Glutamatergic neuron (in vitro differentiated cells): Measurements from ENCODE around the gene PIR. TPM values are rescaled to one million over a fixed set of nuclear protein-coding genes. Genes with fewer than 3 reads are reported as not detected.
A peak's percentile ranks its signal among the peaks of the same experiment; 100 is the strongest.

Experiments used
- DNase-seq: peaks from one replicate; pipeline ENCODE4 v3.0.0; 2022
- H3K27ac Mint-ChIP-seq: one replicate; pipeline ENCODE4 v1.8.0; 2020; ENCODE audit warnings: mild to moderate bottlenecking, mixed read lengths, inconsistent platforms; ENCODE audit not compliant: unreplicated experiment
- H3K27me3 Mint-ChIP-seq: one replicate; pipeline ENCODE4 v1.8.0; 2020; ENCODE audit warnings: mild to moderate bottlenecking, moderate library complexity, mixed read lengths, inconsistent platforms; ENCODE audit not compliant: unreplicated experiment
- H3K36me3 Mint-ChIP-seq: one replicate; pipeline ENCODE4 v1.8.0; 2020; ENCODE audit warnings: mild to moderate bottlenecking, mixed read lengths, inconsistent platforms; ENCODE audit not compliant: unreplicated experiment
- H3K4me1 Mint-ChIP-seq: one replicate; pipeline ENCODE4 v1.8.0; 2020; ENCODE audit warnings: mild to moderate bottlenecking, low read depth, mixed read lengths, inconsistent platforms; ENCODE audit not compliant: unreplicated experiment
- H3K4me3 Mint-ChIP-seq: one replicate; pipeline ENCODE4 v1.8.0; 2020; ENCODE audit warnings: mild to moderate bottlenecking, mixed read lengths, inconsistent platforms; ENCODE audit not compliant: unreplicated experiment
- H3K9me3 Mint-ChIP-seq: one replicate; pipeline ENCODE4 v1.8.0; 2020; ENCODE audit warnings: mild to moderate bottlenecking, moderate library complexity, mixed read lengths, inconsistent platforms; ENCODE audit not compliant: unreplicated experiment
- CTCF ChIP-seq: fragments of 200-600 bp; sonication (generic); IDR thresholded peaks from one replicate; pipeline ENCODE4 v1.5.0; 2021; ENCODE audit not compliant: partially characterized antibody, unreplicated experiment
- total RNA-seq: library from RNA; stranded (reverse); fragmentation: NEBNext Ultra II Directional; extraction: Animal tissue kit (Norgen Biotek cat#: 25700); gene quantifications from one replicate; pipeline ENCODE4 v1.2.1, GENCODE V29; 2021; ENCODE audit not compliant: unreplicated experiment

PIR gene
- total RNA-seq, 1 donor from 2014 or later, result 2.6 TPM

GRCh38 chrX:15475021-15475420 is 18.1 kb downstream of the PIR start:
- Mint-ChIP-seq H3K27ac (no peak overlapping the region), H3K27me3 (peaks cover 1% of the 10 kb centered on the region), H3K4me3 (no peak overlapping the region), H3K9me3 (no peaks in the 10 kb centered on the region), H3K4me1 (no peaks in the 10 kb centered on the region), H3K36me3 (no peaks in the 10 kb centered on the region)
- no peak for DNase-seq
- TF ChIP-seq CTCF, result no peak

GRCh38 chrX:15474028-15474427 is 19.1 kb downstream of the PIR start:
- no peak overlapping the region for H3K27ac Mint-ChIP-seq

GRCh38 chrX:15472531-15472930 is 20.6 kb downstream of the PIR start:
- no peaks in the 10 kb centered on the region for H3K27me3 Mint-ChIP-seq
- TF ChIP-seq CTCF, result no peak
- no peak overlapping the region for H3K27ac Mint-ChIP-seq
- no peaks in the 10 kb centered on the region for H3K4me1 Mint-ChIP-seq
- H3K36me3 Mint-ChIP-seq, result no peaks in the 10 kb centered on the region
- no peak for DNase-seq
- no peaks in the 10 kb centered on the region for H3K9me3 Mint-ChIP-seq
- H3K4me3 Mint-ChIP-seq, result no peak overlapping the region

More at GRCh38 chrX:15474028-15474427, 19.1 kb downstream of the PIR start:
- no peaks in the 10 kb centered on the region for H3K9me3 Mint-ChIP-seq
- DNase-seq, result no peak
- no peaks in the 10 kb centered on the region for H3K36me3 Mint-ChIP-seq
- H3K4me3 Mint-ChIP-seq, result no peak overlapping the region
- TF ChIP-seq CTCF, result no peak
- H3K27me3 Mint-ChIP-seq, result peaks cover 1% of the 10 kb centered on the region
- no peaks in the 10 kb centered on the region for H3K4me1 Mint-ChIP-seq

GRCh38 chrX:15471028-15471427 is 22.1 kb downstream of the PIR start:
- peak; percentile 51 for TF ChIP-seq CTCF
- DNase-seq, result peak; percentile 64
- H3K27me3 Mint-ChIP-seq, result no peaks in the 10 kb centered on the region
- H3K27ac Mint-ChIP-seq, result no peak overlapping the region
- H3K9me3 Mint-ChIP-seq, result no peaks in the 10 kb centered on the region
- peaks cover 2% of the 10 kb centered on the region for H3K4me1 Mint-ChIP-seq
- no peaks in the 10 kb centered on the region for H3K36me3 Mint-ChIP-seq
- no peak overlapping the region for H3K4me3 Mint-ChIP-seq

- no peaks in the 10 kb centered on the region for H3K27me3 Mint-ChIP-seq
- DNase-seq, result no peak
- no peaks in the 10 kb centered on the region for H3K9me3 Mint-ChIP-seq
- no peak overlapping the region for H3K4me3 Mint-ChIP-seq
- no peak overlapping the region for H3K27ac Mint-ChIP-seq
- no peak for TF ChIP-seq CTCF
- peaks cover 6% of the 10 kb centered on the region for H3K4me1 Mint-ChIP-seq
- H3K36me3 Mint-ChIP-seq, result no peaks in the 10 kb centered on the region
These were observed 23.5 kb downstream of the PIR start for GRCh38 chrX:15469613-15470012.
